GM18520 (cell line): ENCODE results near the gene DNLZ.

ENCODE experiments used
- ATAC-seq: cut with Tn5 transposase; IDR thresholded peaks from one replicate; pipeline ENCODE4 v1.9.1; 2021; ENCODE audit not compliant: unreplicated experiment

Gene DNLZ

DNA sequence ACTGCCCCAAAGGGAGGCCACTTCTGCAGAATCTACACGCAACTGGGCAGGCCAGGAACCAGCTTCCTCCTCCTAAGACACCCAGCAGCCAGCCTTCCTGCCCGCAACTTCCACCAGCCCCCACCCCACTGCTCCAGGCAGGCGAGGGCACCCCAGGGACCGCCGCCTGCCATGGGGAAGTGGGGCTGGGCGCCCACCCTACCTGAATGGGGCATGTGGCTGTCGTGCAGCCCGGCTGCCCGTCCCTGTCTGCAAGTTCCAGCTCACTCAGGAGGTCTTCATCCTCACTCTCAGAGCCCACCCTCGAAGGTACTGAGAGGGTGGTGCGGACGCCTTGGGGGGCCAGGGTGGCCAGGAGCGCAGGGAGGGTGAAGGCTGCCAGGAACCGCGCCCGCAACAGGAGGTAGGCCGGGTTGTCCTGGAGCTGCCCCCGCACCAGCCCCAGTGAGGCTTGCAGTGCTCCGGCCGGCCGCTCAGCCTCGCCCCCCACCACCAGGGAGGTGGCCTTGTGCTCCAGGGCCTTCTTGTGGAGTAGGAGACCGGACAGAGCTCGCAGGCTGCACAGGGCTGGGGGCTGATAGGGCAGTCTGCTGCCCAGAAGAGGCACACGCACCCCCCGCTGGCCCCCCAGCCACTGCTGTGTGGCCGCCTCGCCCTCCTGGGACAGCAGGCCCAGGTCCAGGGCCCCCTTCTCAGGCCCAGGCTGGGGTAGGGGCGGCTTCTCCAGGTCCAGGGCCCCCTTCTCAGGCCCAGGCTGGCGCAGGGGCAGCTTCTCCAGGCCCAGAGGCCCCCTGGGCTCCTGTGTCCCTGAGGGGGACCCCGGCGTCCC lies 14.0 kb upstream of the DNLZ start:
- no peak for ATAC-seq

DNA sequence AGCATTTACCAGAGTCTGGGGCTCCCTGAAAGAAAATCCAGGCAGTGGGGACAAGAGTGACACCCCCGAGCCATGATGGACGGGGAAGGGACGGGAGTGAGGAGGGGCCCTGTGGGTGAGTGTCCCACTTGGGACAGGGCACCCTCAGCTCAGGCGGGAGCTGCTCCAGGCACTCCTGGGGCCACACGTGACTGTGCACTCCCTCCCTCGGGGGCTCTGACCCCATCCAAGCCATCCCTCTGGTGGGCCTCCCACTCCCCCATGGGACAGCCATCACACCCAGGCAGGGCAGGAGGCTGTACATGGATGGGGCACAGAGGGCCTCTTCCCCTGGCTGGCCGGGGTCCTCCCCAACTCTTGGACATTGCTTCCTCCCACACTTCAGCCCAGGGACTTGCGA lies 12.9 kb upstream of the DNLZ start:
- ATAC-seq: no peak

DNA sequence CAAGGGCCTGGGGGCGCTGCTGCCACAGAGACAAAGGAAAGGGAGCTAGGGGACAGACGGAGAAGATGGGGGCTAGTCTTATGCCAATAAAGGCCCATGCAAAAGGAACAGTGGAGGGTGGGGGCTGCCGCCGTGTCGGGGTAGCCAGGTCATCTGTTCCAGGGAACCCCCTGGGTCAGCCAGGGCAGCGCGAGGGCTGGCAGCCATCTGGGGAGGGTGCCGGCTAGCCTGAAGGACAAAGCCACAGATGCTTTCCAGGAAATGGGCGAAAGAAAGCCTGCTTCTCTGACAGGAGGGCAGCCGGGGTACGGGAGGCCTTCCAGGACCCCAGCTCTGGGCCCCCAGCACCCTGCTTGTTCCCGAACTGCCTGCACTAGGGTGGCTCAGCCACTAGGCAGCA lies 11.6 kb upstream of the DNLZ start:
- no peak for ATAC-seq

DNA sequence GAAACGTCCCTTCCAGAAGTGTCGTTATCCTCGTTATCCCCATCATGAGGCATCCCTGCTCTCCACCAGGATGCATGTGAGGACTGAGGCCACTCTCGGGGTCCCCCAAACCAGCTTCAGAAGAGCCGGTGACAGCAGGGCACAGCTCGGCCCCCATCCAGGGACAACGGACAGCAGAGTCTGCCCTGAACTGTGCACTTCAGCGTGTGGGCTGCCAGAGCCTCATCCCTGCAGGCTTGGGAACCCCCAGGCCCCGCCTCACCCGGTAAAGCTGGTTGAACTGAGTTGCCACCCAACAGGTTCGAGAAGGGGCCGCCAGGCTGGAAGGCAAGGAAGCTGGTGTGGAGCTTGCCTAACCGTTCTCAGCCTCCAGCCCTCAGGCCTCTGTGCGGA lies 10.6 kb upstream of the DNLZ start:
- no peak for ATAC-seq

DNA sequence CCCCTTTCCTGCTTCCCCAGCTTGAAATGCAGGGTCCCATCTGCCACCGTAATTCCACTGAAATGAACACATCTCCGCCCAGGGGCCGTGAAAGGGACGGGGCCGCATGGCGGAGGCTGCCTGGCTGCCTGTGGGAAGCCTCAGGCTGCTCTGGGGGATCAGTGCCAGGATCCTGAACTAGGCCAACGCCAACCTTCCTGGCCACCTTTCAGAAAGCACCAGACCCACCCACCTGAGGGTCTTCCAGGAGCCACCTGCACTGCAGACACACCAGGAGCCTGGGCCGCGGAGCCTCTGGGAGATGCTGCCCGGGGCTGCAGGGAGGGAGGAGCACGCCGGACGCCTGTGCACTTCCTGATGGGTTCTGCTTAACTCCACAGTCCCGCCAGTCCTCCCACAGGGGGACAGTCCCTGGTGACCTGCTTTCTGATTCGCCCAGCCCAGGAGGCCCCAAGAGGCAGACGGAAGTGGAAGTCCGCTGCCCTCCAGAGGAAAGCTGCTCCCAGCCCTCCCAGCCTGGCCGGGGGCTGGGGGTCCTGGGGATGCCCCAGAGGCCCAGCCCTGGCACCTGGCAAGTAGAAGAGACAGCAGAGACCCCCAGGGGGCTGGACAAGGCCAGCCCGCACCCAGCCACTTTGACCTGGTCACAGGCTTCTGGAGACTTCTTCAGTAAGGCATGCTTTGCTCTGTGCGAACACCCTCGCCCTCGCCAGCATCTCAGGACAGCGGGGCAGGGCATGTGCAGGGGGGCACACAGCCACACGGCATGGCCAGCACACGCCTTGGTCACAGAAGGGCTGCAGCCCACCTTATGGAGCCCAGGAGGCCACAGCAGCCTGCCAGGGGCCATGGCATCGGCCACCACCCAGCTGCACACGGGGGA lies 10.0 kb upstream of the DNLZ start, which contains the start of gene CARD9:
Gene CARD9 (minus strand): TSS at position 370 of the 883 bp plus-strand sequence. CDS start 1,591 bp downstream, outside the sequence.
- ATAC-seq: no peak

DNA sequence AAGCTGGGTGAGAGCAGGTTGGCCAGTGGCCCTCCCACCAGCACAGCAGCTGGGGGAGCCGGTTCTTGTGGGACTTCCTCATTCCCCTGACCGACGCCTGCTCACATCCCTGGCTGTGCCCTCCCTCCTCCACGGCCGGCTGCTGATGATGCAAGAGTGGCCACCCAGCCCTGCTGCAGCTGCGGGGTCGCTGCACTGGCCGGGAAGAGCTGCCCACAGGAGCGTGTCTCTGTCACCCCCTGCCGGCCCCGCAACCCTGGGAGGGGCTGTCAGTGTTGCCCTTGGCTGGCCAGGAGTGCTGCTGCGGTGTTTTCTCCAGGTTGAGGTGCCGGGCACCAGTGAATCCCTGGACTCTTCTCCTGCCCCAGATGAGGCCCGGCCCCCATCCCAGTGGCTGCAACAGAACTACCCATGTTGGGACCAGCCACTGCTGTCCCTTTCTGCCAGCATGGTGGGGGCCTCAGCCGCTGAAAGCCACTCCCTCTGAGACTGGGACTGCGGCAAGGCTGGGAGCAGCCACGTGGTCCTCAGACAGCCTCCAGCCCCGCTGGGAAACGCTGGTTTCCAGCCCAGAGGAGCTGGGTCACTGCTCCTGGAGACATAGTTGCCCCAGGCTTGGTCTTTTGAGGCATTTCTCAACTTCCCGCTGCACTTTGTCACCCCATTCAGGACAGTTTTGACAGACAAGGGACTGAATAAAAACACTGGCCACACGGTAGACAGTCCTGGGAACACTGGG lies 9.2 kb upstream of the DNLZ start:
- no peak for ATAC-seq

DNA sequence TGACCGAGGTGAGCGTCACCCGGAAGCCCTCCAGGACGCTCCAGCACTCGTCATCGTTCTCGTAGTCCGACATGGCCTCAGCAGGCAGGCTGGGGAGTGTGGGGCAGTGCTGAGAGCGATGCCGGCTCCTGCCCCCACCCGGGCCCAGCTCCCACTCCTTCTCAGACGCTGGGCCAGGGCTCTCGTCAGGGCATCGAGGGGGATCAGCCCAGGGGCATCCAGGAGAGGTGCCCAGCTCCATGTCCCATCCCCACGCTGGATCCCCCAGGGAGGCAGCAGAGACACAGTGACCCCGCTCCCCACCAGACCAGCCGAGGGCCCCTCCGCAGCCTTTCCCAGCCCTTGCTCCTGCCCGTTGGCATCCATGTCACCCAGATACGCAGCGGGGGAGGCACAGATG lies 8.5 kb upstream of the DNLZ start:
- no peak for ATAC-seq

DNA sequence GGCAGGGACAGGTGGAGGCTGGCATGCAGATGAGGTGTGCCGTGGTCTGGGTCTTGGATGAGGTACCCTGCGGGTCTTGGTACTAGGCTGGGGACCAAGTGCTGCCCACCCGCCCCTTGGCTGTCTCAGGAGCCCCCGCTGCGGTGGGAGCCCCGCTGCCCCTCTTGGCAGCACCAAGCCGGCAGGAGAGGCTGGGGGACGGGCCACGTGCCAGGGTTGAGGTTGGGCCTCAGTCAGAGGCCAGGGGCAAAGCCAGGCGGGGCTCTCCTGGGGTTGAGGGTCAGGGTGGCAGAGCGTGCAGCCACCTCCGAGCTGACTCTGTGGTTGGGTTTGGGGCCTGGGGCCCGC lies 8.0 kb upstream of the DNLZ start:
- no peak for ATAC-seq

DNA sequence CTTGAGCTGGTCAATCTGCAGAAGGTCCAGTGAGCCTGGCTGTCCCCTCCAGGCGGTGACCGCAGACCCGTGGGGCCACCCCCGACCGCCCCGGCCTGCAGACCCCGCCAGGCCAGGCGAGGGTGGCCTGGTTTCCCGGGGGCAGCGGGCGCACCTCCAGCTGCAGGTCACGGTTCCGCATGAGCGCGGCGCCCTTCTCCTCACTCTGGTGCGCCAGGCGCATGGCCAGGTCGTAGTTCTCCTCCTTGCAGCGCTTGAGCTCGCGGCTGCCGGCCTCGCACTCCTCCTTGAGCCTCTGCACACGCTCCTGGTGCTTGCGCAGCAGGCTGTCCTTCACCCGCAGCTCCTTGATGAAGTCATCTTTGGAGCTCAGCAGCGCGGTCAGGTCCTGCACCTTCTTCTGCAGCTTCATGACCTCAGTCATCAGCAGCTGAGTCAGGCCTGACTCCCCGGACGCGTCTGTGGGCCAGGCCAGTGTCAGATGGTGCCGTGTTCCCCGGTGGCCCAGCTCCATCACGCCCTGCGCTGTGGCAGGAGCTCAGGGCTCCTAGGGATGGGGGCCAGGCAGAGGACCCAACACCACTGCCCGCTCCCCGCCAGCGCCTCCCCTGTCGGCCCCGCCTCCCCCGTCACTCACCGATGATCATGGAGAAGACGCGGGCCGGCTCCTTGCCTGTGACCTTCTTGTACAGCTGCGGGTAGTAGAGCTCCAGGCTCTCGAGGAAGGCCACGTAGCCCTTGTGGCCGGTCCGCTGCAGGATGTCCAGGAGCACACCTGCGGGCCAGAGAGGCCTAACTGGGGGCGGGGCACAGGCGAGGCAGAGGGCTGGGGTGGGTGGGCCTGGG lies 7.4 kb upstream of the DNLZ start:
- no peak for ATAC-seq

DNA sequence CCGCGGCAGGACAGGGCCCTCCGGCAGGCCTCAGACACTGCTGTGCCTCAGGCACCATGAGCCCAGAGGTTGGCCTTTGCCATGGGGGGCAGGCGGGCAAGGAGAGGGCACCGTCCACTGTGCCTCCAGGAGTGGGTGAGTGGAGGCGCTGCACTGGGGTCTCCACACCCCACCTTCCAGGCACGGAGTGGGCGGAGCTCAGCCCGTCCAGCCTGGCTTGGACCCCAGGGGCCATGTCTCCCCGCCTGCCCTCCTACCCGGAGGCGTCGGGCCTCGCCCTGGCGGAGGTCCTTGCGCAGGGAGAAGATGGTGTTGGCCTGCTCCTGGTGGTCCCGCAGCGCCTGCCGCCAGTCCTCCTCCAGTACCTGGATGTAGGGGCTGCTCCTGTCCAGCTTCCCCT lies 6.5 kb upstream of the DNLZ start:
- no peak for ATAC-seq

DNA sequence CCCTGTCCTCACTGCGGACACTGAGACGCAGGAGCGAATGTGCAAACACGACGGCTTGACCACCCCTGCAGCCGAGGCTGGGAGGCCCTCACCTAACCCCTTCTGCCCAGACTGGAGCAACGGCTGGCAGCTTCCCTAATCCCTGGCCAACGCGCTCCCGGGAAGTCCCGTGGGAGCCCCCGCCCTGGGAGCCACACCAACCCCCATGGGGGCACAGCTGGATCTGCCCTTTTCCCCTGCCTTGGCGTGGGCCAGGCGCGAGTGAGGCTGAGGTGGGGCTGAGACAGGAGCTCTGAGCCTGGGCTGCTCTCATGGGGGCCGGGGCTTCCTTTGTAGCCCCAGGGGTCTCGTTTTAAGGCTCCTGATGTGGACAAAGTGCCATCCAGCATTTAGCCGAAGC lies 4.6 kb upstream of the DNLZ start:
- ATAC-seq: no peak

DNA sequence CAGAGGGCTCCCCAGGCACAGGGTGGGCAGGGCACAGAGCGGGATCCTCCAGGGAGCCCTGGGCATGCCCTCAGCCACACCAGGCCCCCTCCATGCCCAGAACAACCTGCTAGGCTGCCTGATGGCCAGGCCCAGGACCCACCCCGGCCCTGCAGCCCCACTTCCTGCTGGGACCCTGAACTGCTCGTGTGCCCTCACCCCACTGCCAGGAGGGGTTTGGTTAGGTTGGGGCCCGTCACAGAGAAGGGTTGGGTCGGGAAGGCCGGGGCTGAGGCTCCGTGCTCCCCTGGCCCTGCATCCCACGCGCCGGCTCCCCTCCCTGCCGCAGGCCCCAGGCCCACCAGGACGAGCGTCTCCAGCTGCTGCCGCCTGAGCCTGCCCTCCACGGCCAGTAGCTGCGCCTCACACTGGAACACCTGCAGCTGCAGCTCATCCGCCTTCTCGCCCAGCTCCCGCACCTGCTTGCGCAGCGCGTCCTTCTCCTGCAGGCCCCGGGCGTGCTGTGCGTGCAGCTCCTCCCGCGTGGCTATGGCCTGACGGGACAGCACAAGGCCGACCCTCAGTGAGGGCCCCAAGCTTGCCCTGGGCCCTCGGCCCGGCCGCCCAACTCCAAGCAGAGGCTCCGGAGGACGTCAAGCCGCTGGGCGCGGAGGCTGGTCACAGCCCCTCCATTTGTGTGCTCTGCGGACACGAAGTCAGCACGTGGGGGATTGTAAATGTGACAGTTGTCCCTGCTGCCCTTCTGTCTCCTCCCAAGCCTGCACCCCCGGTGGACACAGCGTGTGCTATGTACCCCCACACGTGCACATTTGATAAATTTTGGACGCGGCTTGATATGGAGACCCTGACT lies 4.0 kb upstream of the DNLZ start:
- no peak for ATAC-seq

DNA sequence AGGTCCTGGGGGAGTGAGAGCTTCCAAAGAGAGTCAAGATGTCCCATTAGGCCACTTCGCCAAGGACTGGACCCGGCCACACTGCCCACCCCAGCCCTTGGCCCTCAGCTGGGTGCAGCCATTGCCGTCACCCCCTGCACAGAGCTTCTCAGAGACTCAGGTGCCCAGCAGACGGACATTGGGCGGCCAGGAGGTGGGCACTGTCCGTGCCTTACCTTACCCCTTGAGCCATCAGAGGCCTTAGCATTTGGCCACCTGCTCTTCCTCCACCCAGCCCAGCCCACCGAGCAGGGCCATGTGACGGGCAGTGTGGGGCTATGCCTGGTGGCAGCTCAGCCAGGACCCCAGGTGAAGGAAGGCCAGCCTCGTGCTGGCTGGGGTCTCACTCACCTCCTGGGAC lies 3.3 kb upstream of the DNLZ start:
- no peak for ATAC-seq

DNA sequence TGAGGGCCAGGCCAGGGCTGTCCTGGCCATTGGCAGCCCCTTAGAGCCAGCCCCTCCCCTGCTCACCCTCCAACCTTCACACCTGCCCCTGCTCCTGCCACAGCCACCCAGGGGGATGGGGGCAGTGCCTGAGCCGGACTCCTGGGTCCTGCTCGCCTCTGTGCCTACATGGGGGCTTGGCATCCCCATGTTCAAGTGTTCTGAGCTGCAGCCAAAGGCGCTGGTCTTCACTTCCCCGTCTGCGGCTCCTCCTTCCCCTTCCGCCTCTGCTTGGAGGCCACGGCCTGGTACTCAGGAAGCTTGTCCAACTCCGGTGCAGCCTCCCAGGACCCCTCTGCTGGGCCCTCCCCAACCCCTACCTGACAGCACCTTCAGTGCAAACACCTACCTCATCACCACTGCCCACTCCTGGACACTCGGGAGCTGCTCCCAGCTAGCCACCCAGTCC lies 2.3 kb upstream of the DNLZ start:
- no peak for ATAC-seq

DNA sequence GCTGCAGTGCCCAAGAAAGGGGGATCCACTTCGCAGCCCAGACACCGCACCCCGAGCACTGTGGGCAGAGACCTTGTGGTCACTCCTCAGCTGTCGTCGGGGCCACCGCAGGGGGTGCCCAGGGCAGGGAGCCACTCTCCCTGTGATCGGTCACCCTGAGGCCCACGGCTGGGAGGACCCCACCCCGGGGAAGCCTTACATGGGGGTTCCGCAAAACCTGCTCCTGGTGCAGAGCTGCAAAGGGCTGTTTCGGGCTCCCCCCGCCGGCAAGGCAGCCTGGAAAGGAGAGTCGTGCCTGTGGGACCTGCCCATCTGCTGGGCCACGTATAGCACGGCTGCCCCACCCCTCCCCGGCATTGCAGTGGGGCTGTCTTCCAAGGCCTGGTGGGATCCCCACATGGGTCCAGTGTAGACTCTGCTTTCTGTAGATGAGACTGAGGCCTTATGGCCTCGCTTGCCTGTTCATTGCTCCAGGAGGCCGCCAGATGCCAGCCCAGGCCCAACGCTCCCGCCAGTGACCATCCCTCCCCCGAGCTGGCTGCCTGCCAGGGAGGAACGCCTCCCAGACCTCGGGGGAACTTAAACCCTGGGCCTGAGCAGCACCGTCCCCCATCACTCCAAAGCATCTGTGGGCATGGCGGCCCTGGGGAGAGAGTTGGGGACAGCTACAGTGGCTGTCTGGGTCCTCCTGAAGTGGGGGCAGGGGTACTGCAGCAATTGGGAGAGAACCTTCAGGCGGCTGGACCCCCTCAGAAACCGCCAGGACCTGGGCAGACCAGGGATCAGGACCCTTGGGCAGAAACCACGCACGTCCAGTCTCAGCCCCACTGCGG lies 1.6 kb upstream of the DNLZ start:
- ATAC-seq: no peak

DNA sequence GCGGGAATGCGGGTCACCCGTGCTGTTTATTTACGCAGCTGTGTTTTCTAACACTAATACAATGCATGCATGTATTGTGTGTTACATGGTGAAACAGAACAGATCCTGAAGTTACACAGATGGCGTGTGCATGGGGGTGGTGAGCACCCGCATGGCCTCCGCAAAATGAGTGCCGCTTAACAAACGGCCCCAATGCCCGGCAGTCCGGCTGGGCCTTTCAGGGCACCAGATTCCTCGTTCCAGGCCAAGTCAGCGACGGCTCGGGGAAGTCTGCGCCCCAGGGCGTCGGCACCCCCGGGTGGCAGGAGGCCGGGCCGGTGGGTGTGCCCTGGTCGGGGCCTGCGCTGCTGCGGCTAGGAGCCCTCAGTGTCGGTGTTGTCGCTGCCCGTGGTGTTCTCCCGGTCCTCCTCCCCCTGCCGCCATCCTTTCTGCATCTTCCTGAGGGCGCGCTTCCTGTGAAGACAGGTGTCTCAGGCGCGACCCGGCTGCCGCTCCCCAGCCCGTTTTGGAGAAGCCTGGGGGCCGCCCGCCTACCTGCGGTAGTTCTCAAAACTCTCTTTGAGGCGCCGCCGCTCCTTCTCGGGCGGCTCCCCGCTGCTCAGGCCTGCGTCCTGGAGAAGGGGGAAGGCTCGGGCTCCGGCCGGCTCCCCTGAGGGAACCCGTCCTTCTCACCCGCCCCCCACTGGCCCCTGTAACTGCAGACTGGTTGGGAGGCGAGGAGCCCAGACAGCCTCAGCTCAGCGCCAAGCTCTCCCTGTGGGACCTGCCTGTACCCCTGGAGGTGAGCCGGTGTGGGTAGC lies 605 bp upstream of the DNLZ start:
- no peak for ATAC-seq

DNA sequence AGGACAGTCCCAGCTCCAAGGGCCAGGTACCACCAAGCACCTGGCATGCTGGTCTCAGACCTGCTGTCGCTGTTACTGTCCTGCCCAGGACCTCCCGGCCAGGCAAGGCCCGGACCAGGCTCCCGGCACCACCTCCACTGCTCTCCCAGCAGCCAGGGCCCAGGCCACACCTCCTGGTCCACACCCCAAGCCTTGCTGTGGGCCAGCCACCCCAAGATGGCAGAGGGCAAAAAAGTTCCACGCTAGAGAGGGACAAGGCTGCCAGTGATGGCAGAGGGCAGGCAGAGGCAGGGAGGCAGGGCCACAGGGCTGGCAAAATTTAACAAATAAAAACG lies 1.1 kb downstream of the DNLZ start:
- ATAC-seq: no peak
